ENCODE measurements around the gene ANKRD37. TPM values are rescaled to one million over a fixed set of nuclear protein-coding genes. Genes with fewer than 3 reads are reported as not detected.

ANKRD37 gene
- total RNA-seq, 2 experiments from 2014 or later: 51.2 to 54.6 TPM

DNA sequence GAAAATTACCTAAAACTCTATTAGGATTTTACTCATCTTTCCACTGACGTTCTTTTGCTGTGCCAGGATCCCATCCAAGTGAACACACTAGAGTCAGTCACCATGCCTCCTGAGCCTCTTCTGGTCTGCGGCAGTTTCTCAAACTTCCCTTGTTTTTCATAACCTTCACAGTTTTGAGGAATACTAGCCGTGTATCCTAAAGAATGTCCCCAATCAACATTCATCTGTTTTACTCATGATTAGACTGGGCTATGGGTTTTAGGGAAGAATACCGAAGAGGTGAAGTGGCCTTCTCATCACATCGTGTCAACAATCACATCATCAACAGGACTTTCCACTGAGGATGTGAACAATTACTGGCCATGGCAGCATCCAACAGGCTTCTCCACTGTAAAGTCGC, 5.7 kb upstream of the ANKRD37 start:
- no peak for ATAC-seq
- DNase-seq: no peak
- CTCF ChIA-PET: interaction anchor here (1.4 kb wide), 1 partner anchor 207 kb away, joined by 3 read pairs; no protein-coding TSS in a partner anchor
- intact Hi-C loops (cut with micrococcal nuclease): loop anchor here (10.0 kb wide), 1 partner anchor 186 kb away; the partner anchor contains the start of genes CFAP97 and SNX25
- Mint-ChIP-seq H3K36me3 (ENCODE audit: low read depth) (peaks cover 20% of the 10 kb centered on the region), H3K4me1 (ENCODE audit: low read depth) (peaks cover 15% of the 10 kb centered on the region), H3K27me3 (no peaks in the 10 kb centered on the region), H3K4me3 (no peak overlapping the region), H3K9me3 (no peaks in the 10 kb centered on the region), H3K27ac (no peak overlapping the region)
- TF ChIP-seq CTCF (IDR thresholded peaks at IDR 0.05): no peak
- POLR2A ChIA-PET: interaction anchor here (0.6 kb wide), 1 partner anchor 139 kb away, joined by 3 read pairs; no protein-coding TSS in a partner anchor

DNA sequence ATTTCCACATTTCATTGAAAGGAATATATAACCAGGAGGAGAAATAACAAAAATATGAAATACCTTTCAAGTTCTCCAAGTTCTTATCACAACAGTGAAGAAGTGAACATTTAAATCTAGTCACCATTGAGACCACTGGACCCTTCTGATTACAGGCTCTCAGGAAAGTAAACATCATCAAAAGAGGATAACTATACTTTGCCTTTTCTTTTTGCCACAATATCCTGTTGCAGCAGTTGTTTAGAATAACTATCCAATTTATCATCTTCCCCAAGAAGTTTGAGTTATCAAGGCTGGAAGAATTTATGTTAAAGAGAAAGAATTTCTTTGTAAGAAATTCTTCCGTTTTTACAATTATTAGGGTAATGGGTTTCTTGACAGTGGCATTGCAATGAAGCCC, 4.5 kb upstream of the ANKRD37 start:
- H3K9me3 Mint-ChIP-seq: no peaks in the 10 kb centered on the region
- CTCF ChIA-PET: no interaction called here
- H3K27ac Mint-ChIP-seq: no peak overlapping the region
- H3K27me3 Mint-ChIP-seq: no peaks in the 10 kb centered on the region
- no peak for ATAC-seq
- POLR2A ChIA-PET: no interaction called here
- intact Hi-C loops (cut with micrococcal nuclease): loop anchor here (10.0 kb wide), 1 partner anchor 187 kb away; the partner anchor contains the start of genes CFAP97 and SNX25
- H3K4me3 Mint-ChIP-seq: no peak overlapping the region
- peaks cover 24% of the 10 kb centered on the region for H3K36me3 Mint-ChIP-seq (ENCODE audit: low read depth)
- no peak for TF ChIP-seq CTCF (IDR thresholded peaks at IDR 0.05)
- H3K4me1 Mint-ChIP-seq (ENCODE audit: low read depth): peaks cover 17% of the 10 kb centered on the region
- DNase-seq: no peak

- intact Hi-C loops (cut with micrococcal nuclease): loop anchor here (10.0 kb wide), 1 partner anchor 190 kb away; the partner anchor contains the start of genes CFAP97 and SNX25
- Mint-ChIP-seq H3K27me3 (no peaks in the 10 kb centered on the region), H3K4me1 (ENCODE audit: low read depth) (peaks cover 36% of the 10 kb centered on the region), H3K27ac (peak overlapping the region; percentile 90), H3K36me3 (ENCODE audit: low read depth) (peaks cover 44% of the 10 kb centered on the region), H3K9me3 (no peaks in the 10 kb centered on the region), H3K4me3 (peak overlapping the region; percentile 94)
- CTCF ChIA-PET: interaction anchor here (1.5 kb wide), 2 partner anchors 31 to 53 kb away, joined by 4 to 6 read pairs; partner anchors contain the start of gene UFSP2
- ATAC-seq: peak; percentile 48
- peak; percentile 17 for DNase-seq
- POLR2A ChIA-PET: interaction anchor here (1.2 to 2.5 kb wide), 4 partner anchors 8 to 185 kb away, joined by 3 to 10 read pairs (median 5); partner anchors contain the start of genes SNX25 and UFSP2
- no peak for TF ChIP-seq CTCF (IDR thresholded peaks at IDR 0.05)
Observed at GRCh38 chr4:185394568-185395237, 1.9 kb upstream of the ANKRD37 start.

GRCh38 chr4:185395238-185395955, 1.2 kb upstream of the ANKRD37 start, which contains the start of gene LRP2BP:
Gene LRP2BP, minus strand, starts transcription at chr4:185395924. Its CDS starts 17,738 bp downstream, at chr4:185378186.
- intact Hi-C loops (cut with micrococcal nuclease): loop anchor here (10.0 kb wide), 1 partner anchor 191 kb away; the partner anchor contains the start of genes CFAP97 and SNX25
- ATAC-seq (no peak), DNase-seq (no peak)
- no peak for TF ChIP-seq CTCF (IDR thresholded peaks at IDR 0.05)
- Mint-ChIP-seq H3K4me1 (ENCODE audit: low read depth) (peaks cover 36% of the 10 kb centered on the region), H3K4me3 (peak within 1 kb of the TSS; percentile 94), H3K36me3 (ENCODE audit: low read depth) (peaks cover 50% of the 10 kb centered on the region), H3K27ac (peak within 1 kb of the TSS; percentile 90), H3K27me3 (no peaks in the 10 kb centered on the region), H3K9me3 (no peaks in the 10 kb centered on the region)
- POLR2A ChIA-PET: interaction anchor here (1.2 to 2.5 kb wide), 5 partner anchors 8 to 191 kb away, joined by 3 to 10 read pairs (median 6); partner anchors contain the start of genes CFAP97, SNX25 and UFSP2
- CTCF ChIA-PET: interaction anchor here (1.1 to 2.1 kb wide), 4 partner anchors 30 to 200 kb away, joined by 3 to 8 read pairs (median 4); a partner anchor contains a TSS
